Non-pigmented ciliary epithelial cell (primary cell): ENCODE measurements around the gene DSE.

Experiments used
- DNase-seq: peaks from one replicate; pipeline ENCODE4 v3.0.0-alpha.2; 2010; ENCODE audit warnings: low read depth

DSE gene

GRCh38 chr6:116362276-116362675, 8.5 kb upstream of the DSE start:
- DNase-seq, result no peak

- no peak for DNase-seq
Observed at GRCh38 chr6:116363759-116364158, 7.0 kb upstream of the DSE start.

GRCh38 chr6:116364321-116364720, 6.4 kb upstream of the DSE start:
- DNase-seq, result no peak

GRCh38 chr6:116365743-116366142, 5.0 kb upstream of the DSE start:
- DNase-seq, result no peak

- DNase-seq, result no peak
Observed at GRCh38 chr6:116366740-116367275, 3.9 kb upstream of the DSE start.

GRCh38 chr6:116369540-116369939, 1.2 kb upstream of the DSE start:
- DNase-seq, result no peak

- DNase-seq, result no peak
Observed at GRCh38 chr6:116369964-116370759, 585 bp upstream of the DSE start.

GRCh38 chr6:116371120-116371917, 572 bp downstream of the DSE start:
- DNase-seq, result peak; percentile 79

- no peak for DNase-seq
Observed at GRCh38 chr6:116371918-116372209, 1.1 kb downstream of the DSE start.

- no peak for DNase-seq
Observed at GRCh38 chr6:116373300-116373699, 2.6 kb downstream of the DSE start.

GRCh38 chr6:116373940-116374339, 3.2 kb downstream of the DSE start:
- no peak for DNase-seq

GRCh38 chr6:116374586-116374985, 3.8 kb downstream of the DSE start:
- DNase-seq, result no peak

- DNase-seq, result no peak
Observed at GRCh38 chr6:116375262-116375661, 4.5 kb downstream of the DSE start.

GRCh38 chr6:116376149-116376548, 5.4 kb downstream of the DSE start:
- DNase-seq, result no peak

GRCh38 chr6:116379764-116380163, 9.0 kb downstream of the DSE start:
- no peak for DNase-seq

- DNase-seq, result no peak
Observed at GRCh38 chr6:116380346-116380745, 9.6 kb downstream of the DSE start.

- no peak for DNase-seq
Observed at GRCh38 chr6:116381000-116381399, 10.3 kb downstream of the DSE start.

- DNase-seq, result no peak
Observed at GRCh38 chr6:116382587-116382986, 11.8 kb downstream of the DSE start.

- no peak for DNase-seq
Observed at GRCh38 chr6:116384727-116385458, 14.1 kb downstream of the DSE start.

GRCh38 chr6:116385459-116385802, 14.7 kb downstream of the DSE start:
- no peak for DNase-seq

GRCh38 chr6:116385921-116386320, 15.2 kb downstream of the DSE start:
- no peak for DNase-seq

- DNase-seq, result no peak
Observed at GRCh38 chr6:116386581-116387299, 16.0 kb downstream of the DSE start.
